Trophoblast cell (in vitro differentiated cells and primary cell): Measurements from ENCODE around the gene EPC2.
A peak's percentile ranks its signal among the peaks of the same experiment; 100 is the strongest.

Experiments used
- DNase-seq, 2 donors: peaks; one replicate each; pipeline ENCODE4 v3.0.0-alpha.2; 2016
- H2AFZ ChIP-seq: 2 replicates; pipeline ENCODE4 v1.6.1; 2013; ENCODE audit warnings: low read length, moderate library complexity, mild to moderate bottlenecking; ENCODE audit not compliant: insufficient read depth, poor library complexity
- H2AK5ac ChIP-seq: 2 replicates; pipeline ENCODE4 v1.6.1; 2013; ENCODE audit warnings: mild to moderate bottlenecking, low read length
- H2BK120ac ChIP-seq: 2 replicates; pipeline ENCODE4 v1.6.1; 2013; ENCODE audit warnings: low read length, mild to moderate bottlenecking, moderate library complexity; ENCODE audit not compliant: insufficient read depth, poor library complexity
- H2BK12ac ChIP-seq: 2 replicates; pipeline ENCODE4 v1.6.1; 2013; ENCODE audit warnings: mild to moderate bottlenecking, low read length, moderate library complexity
- H2BK5ac ChIP-seq: 2 replicates; pipeline ENCODE4 v1.6.1; 2013; ENCODE audit warnings: low read length, low read depth, moderate library complexity, mild to moderate bottlenecking; ENCODE audit not compliant: poor library complexity
- H3K14ac ChIP-seq: 2 replicates; pipeline ENCODE4 v1.6.1; 2013; ENCODE audit warnings: mild to moderate bottlenecking, low read length
- H3K18ac ChIP-seq: 2 replicates; pipeline ENCODE4 v1.6.1; 2013; ENCODE audit warnings: mild to moderate bottlenecking, low read length
- H3K23ac ChIP-seq: 2 replicates; pipeline ENCODE4 v1.6.1; 2013; ENCODE audit warnings: low read length
- H3K27ac ChIP-seq: 2 replicates; pipeline ENCODE4 v1.5.1; 2013; ENCODE audit warnings: low read depth, mild to moderate bottlenecking, inconsistent platforms, low read length, moderate library complexity
- H3K27me3 ChIP-seq: 2 replicates; pipeline ENCODE4 v1.6.1; 2013; ENCODE audit warnings: inconsistent platforms, mild to moderate bottlenecking, low read length, moderate library complexity; ENCODE audit not compliant: insufficient read depth
- H3K36me3 ChIP-seq, 2 experiments: 1 replicate in 1 of 2; 2 replicates in 1 of 2; pipeline ENCODE4 v1.6.1; 2013; ENCODE audit warnings: low read length in 2 of 2, mild to moderate bottlenecking in 2 of 2, moderate library complexity in 1 of 2; ENCODE audit not compliant: insufficient read depth in 2 of 2, control insufficient read depth in 1 of 2
- H3K4ac ChIP-seq: 2 replicates; pipeline ENCODE4 v1.6.1; 2013; ENCODE audit warnings: low read depth, mild to moderate bottlenecking, low read length, moderate library complexity
- H3K4me1 ChIP-seq, 2 experiments: 1 replicate in 1 of 2; 2 replicates in 1 of 2; pipeline ENCODE4 v1.6.1; 2013; ENCODE audit warnings: low read length in 2 of 2, mild to moderate bottlenecking in 2 of 2, moderate library complexity in 1 of 2; ENCODE audit not compliant: insufficient read depth in 2 of 2, control insufficient read depth in 1 of 2
- H3K4me2 ChIP-seq: 2 replicates; pipeline ENCODE4 v1.6.1; 2013; ENCODE audit warnings: inconsistent platforms, mild to moderate bottlenecking, low read length, moderate library complexity
- H3K4me3 ChIP-seq: 2 replicates; pipeline ENCODE4 v1.5.1; 2013; ENCODE audit warnings: mild to moderate bottlenecking, low read depth, low read length, inconsistent platforms
- H3K79me1 ChIP-seq: one replicate; pipeline ENCODE4 v1.6.1; 2013; ENCODE audit warnings: low read length
- H3K79me2 ChIP-seq: 2 replicates; pipeline ENCODE4 v1.6.1; 2013; ENCODE audit warnings: low read length, mild to moderate bottlenecking; ENCODE audit not compliant: control insufficient read depth, insufficient read depth, poor library complexity
- H3K9ac ChIP-seq: 2 replicates; pipeline ENCODE4 v1.6.1; 2013; ENCODE audit warnings: mild to moderate bottlenecking, low read length
- H3K9me3 ChIP-seq: 2 replicates; pipeline ENCODE4 v1.6.1; 2013; ENCODE audit warnings: low read depth, mild to moderate bottlenecking, control low read depth, inconsistent platforms, low read length; ENCODE audit not compliant: insufficient read depth
- H4K12ac ChIP-seq: 2 replicates; pipeline ENCODE4 v1.6.1; 2013; ENCODE audit warnings: low read depth, mild to moderate bottlenecking, low read length, moderate library complexity
- H4K8ac ChIP-seq: 2 replicates; pipeline ENCODE4 v1.6.1; 2013; ENCODE audit warnings: low read depth, mild to moderate bottlenecking, low read length, moderate library complexity
- H4K91ac ChIP-seq: one replicate; pipeline ENCODE4 v1.6.1; 2013; ENCODE audit warnings: low read depth, mild to moderate bottlenecking, low read length, moderate library complexity
- WGBS: extraction: QIAGEN DNeasy Blood & Tissue Kit; methylation state at CpG from one replicate; pipeline ENCODE4 v1.1.7; 2013; ENCODE audit warnings: missing lambda C conversion rate; ENCODE audit not compliant: insufficient read length, insufficient coverage; ENCODE audit errors: extremely low coverage; 5-methylcytosine and 5-hydroxymethylcytosine counted together

EPC2 gene

DNA sequence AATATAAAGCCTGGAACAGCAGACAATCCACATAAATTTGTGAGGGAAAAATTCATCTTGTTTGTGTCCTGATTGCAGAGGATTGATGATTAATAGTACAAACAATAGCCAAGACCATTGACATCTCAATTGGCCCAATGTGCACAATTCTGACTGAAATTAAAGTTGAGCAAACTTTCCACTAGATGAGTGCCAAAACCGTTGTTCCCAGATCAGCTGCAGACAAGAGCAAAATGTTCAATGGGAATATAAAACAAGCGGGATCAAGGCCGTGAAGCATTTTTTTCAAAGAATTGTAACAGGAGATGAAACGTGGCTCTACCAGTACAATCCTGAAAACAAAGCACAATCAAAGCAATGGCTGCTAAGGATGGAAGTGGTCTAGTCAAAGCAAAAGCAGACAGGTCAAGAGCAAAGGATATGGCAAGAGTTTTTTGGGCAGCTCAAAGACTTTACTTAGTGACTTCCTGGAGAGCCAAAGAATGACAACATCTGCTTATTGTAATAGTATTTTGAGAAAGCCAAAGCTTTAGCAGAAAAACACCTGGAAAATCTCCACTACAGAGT lies 174.6 kb downstream of the EPC2 start:
- H3K27me3 ChIP-seq, result no peaks in the 10 kb centered on the region
- no peak overlapping the region for H3K27ac ChIP-seq
- H3K23ac ChIP-seq, result no peak overlapping the region
- no peaks in the 10 kb centered on the region for H3K79me1 ChIP-seq
- H2BK120ac ChIP-seq, result no peak overlapping the region
- H2BK5ac ChIP-seq, result no peak overlapping the region
- no peak overlapping the region for H3K18ac ChIP-seq
- DNase-seq, result no peak
- H3K4me3 ChIP-seq, result no peak overlapping the region
- H3K4ac ChIP-seq, result no peak overlapping the region
- no peaks in the 10 kb centered on the region for H3K4me1 ChIP-seq
- H3K9ac ChIP-seq, result no peak overlapping the region
- H4K12ac ChIP-seq, result no peak overlapping the region
- H3K14ac ChIP-seq, result no peak overlapping the region
- H3K4me2 ChIP-seq, result no peak overlapping the region
- H2AFZ ChIP-seq, result no peak overlapping the region
- no peak overlapping the region for H2BK12ac ChIP-seq
- WGBS, result no CpG with 5 or more reads among the region's 4 CpGs
- H3K36me3 ChIP-seq, result no peaks in the 10 kb centered on the region
- H3K79me2 ChIP-seq, result no peaks in the 10 kb centered on the region
- no peak overlapping the region for H4K91ac ChIP-seq
- no peaks in the 10 kb centered on the region for H3K9me3 ChIP-seq
- no peak overlapping the region for H2AK5ac ChIP-seq
- H4K8ac ChIP-seq, result no peak overlapping the region

DNA sequence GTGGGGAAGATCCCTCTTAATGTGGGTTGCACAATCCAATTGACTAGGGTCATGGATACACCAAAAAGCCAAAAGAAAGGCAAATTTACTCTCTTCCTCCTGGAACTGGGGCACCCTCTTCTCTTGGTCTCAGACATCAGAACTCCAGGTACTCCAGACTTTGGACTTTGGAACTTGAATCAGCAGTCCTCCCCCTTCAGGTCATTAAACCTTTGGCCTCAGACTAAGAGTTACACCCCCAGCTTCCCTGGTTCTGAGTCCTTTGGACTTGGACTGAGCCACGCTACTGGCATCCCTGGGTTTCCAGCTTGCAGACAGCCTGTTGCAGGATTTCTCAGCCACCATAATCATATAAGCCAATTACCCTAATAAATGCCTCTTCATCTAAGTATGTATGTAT lies 179.6 kb downstream of the EPC2 start:
- no peak overlapping the region for H3K27ac ChIP-seq
- H3K4me2 ChIP-seq, result no peak overlapping the region
- H3K27me3 ChIP-seq, result no peaks in the 10 kb centered on the region
- H4K91ac ChIP-seq, result no peak overlapping the region
- H3K4ac ChIP-seq, result no peak overlapping the region
- DNase-seq, result no peak
- no peaks in the 10 kb centered on the region for H3K79me1 ChIP-seq
- no peaks in the 10 kb centered on the region for H3K36me3 ChIP-seq
- H3K18ac ChIP-seq, result no peak overlapping the region
- peak overlapping the region; percentile 96 for H3K23ac ChIP-seq
- H3K9me3 ChIP-seq, result no peaks in the 10 kb centered on the region
- H2BK12ac ChIP-seq, result no peak overlapping the region
- H4K8ac ChIP-seq, result no peak overlapping the region
- H3K4me3 ChIP-seq, result no peak overlapping the region
- no peaks in the 10 kb centered on the region for H3K79me2 ChIP-seq
- H3K4me1 ChIP-seq, result no peaks in the 10 kb centered on the region
- H3K9ac ChIP-seq, result peak overlapping the region; percentile 66
- no CpG with 5 or more reads among the region's 1 CpG for WGBS
- H2BK5ac ChIP-seq, result no peak overlapping the region
- no peak overlapping the region for H3K14ac ChIP-seq
- H2AK5ac ChIP-seq, result no peak overlapping the region
- no peak overlapping the region for H2BK120ac ChIP-seq
- no peak overlapping the region for H2AFZ ChIP-seq
- no peak overlapping the region for H4K12ac ChIP-seq

DNA sequence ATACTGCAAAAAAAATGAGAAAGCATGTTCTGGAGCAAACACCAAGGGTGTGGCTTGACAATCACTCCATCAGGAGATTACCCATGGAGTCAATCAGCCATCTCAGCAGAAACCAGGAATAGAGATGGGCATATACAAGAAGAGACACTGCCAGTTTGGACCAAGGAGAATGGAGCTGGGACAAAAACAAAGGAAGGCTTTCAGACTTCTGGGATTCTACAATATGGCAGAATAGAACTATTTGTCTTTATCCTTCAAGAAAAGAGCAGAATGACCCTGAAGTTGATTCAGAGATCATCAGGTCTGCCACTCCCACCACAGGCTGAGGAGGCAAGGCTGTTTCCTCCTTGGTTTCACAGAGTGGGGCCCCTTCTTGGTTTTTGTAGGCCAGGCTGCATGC lies 182.2 kb downstream of the EPC2 start:
- H3K79me2 ChIP-seq, result no peaks in the 10 kb centered on the region
- no peak overlapping the region for H4K12ac ChIP-seq
- H3K18ac ChIP-seq, result no peak overlapping the region
- no peak overlapping the region for H3K4ac ChIP-seq
- no peak overlapping the region for H3K14ac ChIP-seq
- H3K4me1 ChIP-seq, result no peaks in the 10 kb centered on the region
- H2BK5ac ChIP-seq, result no peak overlapping the region
- H4K91ac ChIP-seq, result no peak overlapping the region
- H3K27me3 ChIP-seq, result no peaks in the 10 kb centered on the region
- H3K23ac ChIP-seq, result no peak overlapping the region
- H2BK120ac ChIP-seq, result no peak overlapping the region
- H3K9me3 ChIP-seq, result no peaks in the 10 kb centered on the region
- no peak overlapping the region for H3K9ac ChIP-seq
- H2AK5ac ChIP-seq, result no peak overlapping the region
- H3K79me1 ChIP-seq, result no peaks in the 10 kb centered on the region
- H2AFZ ChIP-seq, result no peak overlapping the region
- H3K27ac ChIP-seq, result no peak overlapping the region
- no peak overlapping the region for H3K4me3 ChIP-seq
- DNase-seq, result no peak
- H2BK12ac ChIP-seq, result no peak overlapping the region
- no peak overlapping the region for H3K4me2 ChIP-seq
- H4K8ac ChIP-seq, result no peak overlapping the region
- H3K36me3 ChIP-seq, result no peaks in the 10 kb centered on the region

DNA sequence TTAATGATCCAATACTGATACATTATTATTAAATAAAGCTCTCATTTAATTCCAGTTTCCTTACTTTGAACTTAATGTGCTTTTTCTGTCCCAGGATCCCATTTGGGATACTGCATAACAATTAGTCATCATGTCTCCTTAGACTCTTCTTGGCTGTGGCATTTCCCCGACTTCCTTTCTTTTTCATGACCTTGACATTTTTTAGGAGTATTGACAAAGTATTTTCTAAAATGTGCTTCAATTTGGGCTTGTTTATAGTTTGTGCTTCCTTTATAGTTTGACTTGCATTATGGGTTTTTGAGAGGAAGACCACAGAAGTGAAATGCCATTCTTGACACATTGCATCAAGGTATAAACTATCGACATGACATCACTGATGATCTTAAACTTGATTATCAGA lies 184.4 kb downstream of the EPC2 start:
- no peak overlapping the region for H3K23ac ChIP-seq
- H3K4me2 ChIP-seq, result no peak overlapping the region
- H3K79me2 ChIP-seq, result no peaks in the 10 kb centered on the region
- no peak overlapping the region for H4K8ac ChIP-seq
- H2BK120ac ChIP-seq, result no peak overlapping the region
- peaks cover 3% of the 10 kb centered on the region for H3K9me3 ChIP-seq
- H3K27me3 ChIP-seq, result no peaks in the 10 kb centered on the region
- no peaks in the 10 kb centered on the region for H3K36me3 ChIP-seq
- no peaks in the 10 kb centered on the region for H3K79me1 ChIP-seq
- no peak overlapping the region for H4K12ac ChIP-seq
- DNase-seq, result no peak
- H3K4ac ChIP-seq, result no peak overlapping the region
- no peaks in the 10 kb centered on the region for H3K4me1 ChIP-seq
- no peak overlapping the region for H3K27ac ChIP-seq
- H2AFZ ChIP-seq, result no peak overlapping the region
- no peak overlapping the region for H3K18ac ChIP-seq
- no peak overlapping the region for H3K4me3 ChIP-seq
- H2AK5ac ChIP-seq, result no peak overlapping the region
- H3K14ac ChIP-seq, result no peak overlapping the region
- H2BK5ac ChIP-seq, result no peak overlapping the region
- H4K91ac ChIP-seq, result no peak overlapping the region
- WGBS, result no CpG with 5 or more reads among the region's 2 CpGs
- no peak overlapping the region for H3K9ac ChIP-seq
- H2BK12ac ChIP-seq, result no peak overlapping the region
